Measurements from ENCODE around the gene LRRC56. TPM values are rescaled to one million over a fixed set of nuclear protein-coding genes. Genes with fewer than 3 reads are reported as not detected.

The LRRC56 gene
- total RNA-seq, 1 experiment from 2014 or later, result 3.4 TPM

DNA sequence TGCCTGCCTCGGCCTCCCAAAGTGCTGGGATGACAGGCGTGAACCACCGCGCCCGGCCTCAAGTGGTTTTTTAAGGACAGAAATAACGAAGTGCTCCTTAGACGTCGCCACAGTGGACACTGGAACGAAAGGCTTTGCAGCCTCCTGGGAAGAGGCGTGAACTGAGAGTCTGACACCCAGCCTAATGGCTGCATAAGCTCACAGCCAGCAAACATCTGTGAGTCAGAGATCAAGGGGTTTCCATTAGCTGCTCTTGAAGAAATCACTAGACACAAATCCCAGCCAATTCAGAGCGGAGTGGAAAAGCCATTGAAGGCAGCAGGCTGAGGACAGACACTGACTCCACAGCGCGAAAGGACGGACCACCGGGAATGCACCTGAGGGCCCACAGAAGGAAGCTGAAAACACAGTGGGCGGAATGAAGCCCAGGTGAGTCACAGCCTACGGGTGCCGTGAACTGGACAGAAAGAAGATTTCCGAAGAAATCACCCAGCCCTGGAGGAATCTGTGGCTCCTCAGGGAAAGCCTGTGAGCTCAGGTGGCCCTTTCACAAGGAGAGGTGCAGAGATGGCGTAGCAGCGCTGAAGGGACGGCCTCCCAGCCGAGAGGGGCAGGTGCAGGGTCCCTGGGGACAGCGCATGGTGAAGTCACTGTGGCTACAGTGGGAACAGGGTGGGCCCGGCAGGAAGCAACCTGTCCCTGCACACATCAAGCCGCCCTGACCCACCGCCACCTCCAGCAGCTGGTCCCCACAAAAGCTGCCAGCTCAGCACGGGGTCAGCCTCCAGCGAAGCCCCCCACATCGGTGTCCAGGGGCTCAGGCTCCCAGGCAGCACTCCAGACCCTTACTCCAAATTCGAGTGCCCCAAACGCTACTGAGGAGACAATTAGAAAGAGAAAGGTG, 11.6 kb downstream of the LRRC56 start:
- ATAC-seq, result no peak
- POLR2A ChIA-PET, result no interaction called here
- Mint-ChIP-seq H3K4me3 (no peak overlapping the region), H3K4me1 (no peaks in the 10 kb centered on the region), H3K27ac (peak overlapping the region; percentile 69), H3K9me3 (no peaks in the 10 kb centered on the region), H3K27me3 (ENCODE audit: low read depth) (no peaks in the 10 kb centered on the region; the same call in 1 of the 2 replicates), H3K36me3 (no peaks in the 10 kb centered on the region)
- DNase-seq (ENCODE audit: low spot score), result no peak
- CTCF ChIA-PET, result no interaction called here
- TF ChIP-seq, protein P1, sequence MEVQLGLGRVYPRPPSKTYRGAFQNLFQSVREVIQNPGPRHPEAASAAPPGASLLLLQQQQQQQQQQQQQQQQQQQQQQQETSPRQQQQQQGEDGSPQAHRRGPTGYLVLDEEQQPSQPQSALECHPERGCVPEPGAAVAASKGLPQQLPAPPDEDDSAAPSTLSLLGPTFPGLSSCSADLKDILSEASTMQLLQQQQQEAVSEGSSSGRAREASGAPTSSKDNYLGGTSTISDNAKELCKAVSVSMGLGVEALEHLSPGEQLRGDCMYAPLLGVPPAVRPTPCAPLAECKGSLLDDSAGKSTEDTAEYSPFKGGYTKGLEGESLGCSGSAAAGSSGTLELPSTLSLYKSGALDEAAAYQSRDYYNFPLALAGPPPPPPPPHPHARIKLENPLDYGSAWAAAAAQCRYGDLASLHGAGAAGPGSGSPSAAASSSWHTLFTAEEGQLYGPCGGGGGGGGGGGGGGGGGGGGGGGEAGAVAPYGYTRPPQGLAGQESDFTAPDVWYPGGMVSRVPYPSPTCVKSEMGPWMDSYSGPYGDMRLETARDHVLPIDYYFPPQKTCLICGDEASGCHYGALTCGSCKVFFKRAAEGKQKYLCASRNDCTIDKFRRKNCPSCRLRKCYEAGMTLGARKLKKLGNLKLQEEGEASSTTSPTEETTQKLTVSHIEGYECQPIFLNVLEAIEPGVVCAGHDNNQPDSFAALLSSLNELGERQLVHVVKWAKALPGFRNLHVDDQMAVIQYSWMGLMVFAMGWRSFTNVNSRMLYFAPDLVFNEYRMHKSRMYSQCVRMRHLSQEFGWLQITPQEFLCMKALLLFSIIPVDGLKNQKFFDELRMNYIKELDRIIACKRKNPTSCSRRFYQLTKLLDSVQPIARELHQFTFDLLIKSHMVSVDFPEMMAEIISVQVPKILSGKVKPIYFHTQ (CRISPR knock-in tag; IDR thresholded peaks at IDR 0.05), result no peak
- TF ChIP-seq NR1H2 (CRISPR knock-in tag; IDR thresholded peaks at IDR 0.05), result no peak
- TF ChIP-seq E2F5 (CRISPR knock-in tag; IDR thresholded peaks at IDR 0.05), result no peak
- no peak for TF ChIP-seq ATF1 (CRISPR knock-in tag; IDR thresholded peaks at IDR 0.05)
- TF ChIP-seq FOXP4 (CRISPR knock-in tag; IDR thresholded peaks at IDR 0.05), result no peak
- TF ChIP-seq, protein P2, sequence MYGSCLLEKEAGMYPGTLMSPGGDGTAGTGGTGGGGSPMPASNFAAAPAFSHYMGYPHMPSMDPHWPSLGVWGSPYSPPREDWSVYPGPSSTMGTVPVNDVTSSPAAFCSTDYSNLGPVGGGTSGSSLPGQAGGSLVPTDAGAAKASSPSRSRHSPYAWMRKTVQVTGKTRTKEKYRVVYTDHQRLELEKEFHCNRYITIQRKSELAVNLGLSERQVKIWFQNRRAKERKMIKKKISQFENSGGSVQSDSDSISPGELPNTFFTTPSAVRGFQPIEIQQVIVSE (CRISPR knock-in tag; IDR thresholded peaks at IDR 0.05; ENCODE audit: borderline replicate concordance), result no peak
- TF ChIP-seq ZNF512 (CRISPR knock-in tag; IDR thresholded peaks at IDR 0.05; ENCODE audit: borderline replicate concordance), result no peak
- no peak for TF ChIP-seq PRRX2 (CRISPR knock-in tag; IDR thresholded peaks at IDR 0.05)
- no peak for TF ChIP-seq ZNF317 (CRISPR knock-in tag; IDR thresholded peaks at IDR 0.05; ENCODE audit: borderline replicate concordance, low read depth)
- TF ChIP-seq MYBL2 (CRISPR knock-in tag; IDR thresholded peaks at IDR 0.05), result no peak
- TF ChIP-seq MAX (CRISPR knock-in tag; IDR thresholded peaks at IDR 0.05), result no peak

DNA sequence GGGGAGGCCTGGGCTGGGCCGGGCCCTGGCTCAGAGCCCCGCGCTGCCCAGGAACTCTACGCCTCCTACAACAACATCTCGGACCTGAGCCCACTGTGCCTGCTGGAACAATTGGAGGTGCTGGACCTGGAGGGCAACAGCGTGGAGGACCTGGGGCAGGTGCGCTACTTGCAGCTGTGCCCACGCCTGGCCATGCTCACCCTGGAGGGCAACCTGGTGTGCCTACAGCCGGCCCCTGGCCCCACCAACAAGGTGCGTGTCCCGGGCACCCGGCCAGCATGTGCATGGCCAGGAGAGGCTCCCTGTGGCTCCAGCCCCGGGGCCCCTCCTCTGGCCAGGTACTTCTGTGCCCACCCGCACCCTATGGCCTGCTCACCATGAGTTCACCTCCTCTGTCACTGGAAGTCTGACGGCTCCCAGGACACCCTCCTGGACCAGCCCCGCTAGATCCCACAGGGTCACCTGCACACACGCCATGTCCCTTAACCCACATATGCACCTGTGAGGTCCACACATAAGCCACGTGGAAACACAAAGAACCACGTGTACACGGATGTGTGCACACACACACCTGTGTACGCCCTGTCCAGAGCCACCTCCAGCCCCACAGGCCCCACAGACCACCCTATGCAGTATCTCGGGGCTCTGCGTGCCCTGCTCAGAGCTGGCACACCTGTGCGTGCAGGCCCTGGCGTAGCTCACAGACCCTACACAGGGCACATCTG, 12.9 kb downstream of the LRRC56 start:
- Mint-ChIP-seq H3K4me1 (no peaks in the 10 kb centered on the region), H3K27ac (no peak overlapping the region), H3K4me3 (no peak overlapping the region), H3K36me3 (no peaks in the 10 kb centered on the region), H3K27me3 (ENCODE audit: low read depth) (no peaks in the 10 kb centered on the region; the same call in 1 of the 2 replicates), H3K9me3 (no peaks in the 10 kb centered on the region)
- ATAC-seq (no peak), DNase-seq (ENCODE audit: low spot score) (no peak)
- no peak for TF ChIP-seq ZNF671 (CRISPR knock-in tag; IDR thresholded peaks at IDR 0.05)
- TF ChIP-seq, protein P3, sequence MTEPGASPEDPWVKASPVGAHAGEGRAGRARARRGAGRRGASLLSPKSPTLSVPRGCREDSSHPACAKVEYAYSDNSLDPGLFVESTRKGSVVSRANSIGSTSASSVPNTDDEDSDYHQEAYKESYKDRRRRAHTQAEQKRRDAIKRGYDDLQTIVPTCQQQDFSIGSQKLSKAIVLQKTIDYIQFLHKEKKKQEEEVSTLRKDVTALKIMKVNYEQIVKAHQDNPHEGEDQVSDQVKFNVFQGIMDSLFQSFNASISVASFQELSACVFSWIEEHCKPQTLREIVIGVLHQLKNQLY (CRISPR knock-in tag; IDR thresholded peaks at IDR 0.05), result no peak
- TF ChIP-seq FOXK1 (CRISPR knock-in tag; IDR thresholded peaks at IDR 0.05), result no peak
- TF ChIP-seq HMGA2 (CRISPR knock-in tag; IDR thresholded peaks at IDR 0.05), result no peak
- TF ChIP-seq ATF1 (CRISPR knock-in tag; IDR thresholded peaks at IDR 0.05), result no peak
- TF ChIP-seq ZBTB21 (CRISPR knock-in tag; IDR thresholded peaks at IDR 0.05; ENCODE audit: borderline replicate concordance), result no peak
- ChIA-PET CTCF (interaction anchor here (1.0 kb wide), 1 partner anchor 143 kb away, joined by 3 read pairs; no protein-coding TSS in a partner anchor), POLR2A (no interaction called here)
